Neural progenitor cell (in vitro differentiated cells): ENCODE results near the gene SLC25A18. TPM values are rescaled to one million over a fixed set of nuclear protein-coding genes. Genes with fewer than 3 reads are reported as not detected.
"Not testable (repeated sequence)": the region's sequence is repeated elsewhere in the genome, so short reads cannot be mapped to it uniquely, and the experiment has no call there.

Experiments used
- DNase-seq: peaks from one replicate; pipeline ENCODE4 v3.0.0-alpha.2; 2016; ENCODE audit warnings: low spot score
- H2AFZ ChIP-seq: fragments of 200-600 bp; sonication (generic); replicated peaks from 2 replicates; pipeline ENCODE4 v1.6.1; 2016; ENCODE audit warnings: antibody characterized with exemption
- H3F3A ChIP-seq: fragments of 200-600 bp; sonication (generic); 2 replicates; pipeline ENCODE4 v1.6.1; 2016; ENCODE audit warnings: antibody characterized with exemption, low read depth
- H3K27ac ChIP-seq: fragments of 200-600 bp; sonication (generic); 2 replicates; pipeline ENCODE4 v1.5.1; 2016; ENCODE audit warnings: mild to moderate bottlenecking
- H3K27me3 ChIP-seq: fragments of 200-600 bp; sonication (generic); 2 replicates; pipeline ENCODE4 v1.6.1; 2016; ENCODE audit warnings: mild to moderate bottlenecking, moderate library complexity
- H3K36me3 ChIP-seq: fragments of 200-600 bp; sonication (generic); 2 replicates; pipeline ENCODE4 v1.5.1; 2016
- H3K4me1 ChIP-seq: fragments of 200-600 bp; sonication (generic); 2 replicates; pipeline ENCODE4 v1.6.1; 2016; ENCODE audit warnings: mixed run types
- H3K4me2 ChIP-seq: fragments of 200-600 bp; sonication (generic); 2 replicates; pipeline ENCODE4 v1.6.1; 2016
- H3K4me3 ChIP-seq: fragments of 200-600 bp; sonication (generic); 2 replicates; pipeline ENCODE4 v1.5.1; 2016
- H3K79me2 ChIP-seq: fragments of 200-600 bp; sonication (generic); 2 replicates; pipeline ENCODE4 v1.6.1; 2016; ENCODE audit warnings: low read depth
- H3K9ac ChIP-seq: fragments of 200-600 bp; sonication (generic); 2 replicates; pipeline ENCODE4 v1.6.1; 2016
- H3K9me3 ChIP-seq: fragments of 200-600 bp; sonication (generic); 2 replicates; pipeline ENCODE4 v1.5.1; 2016; ENCODE audit warnings: low read depth
- H4K20me1 ChIP-seq: fragments of 200-600 bp; sonication (generic); 2 replicates; pipeline ENCODE4 v1.6.1; 2016; ENCODE audit warnings: low read depth
- H3K27ac Mint-ChIP-seq: 3 replicates; pipeline ENCODE4 v1.8.0; 2021; ENCODE audit warnings: mixed read lengths
- H3K27me3 Mint-ChIP-seq: 2 replicates; pipeline ENCODE4 v1.8.0; 2022; ENCODE audit warnings: low read depth, mild to moderate bottlenecking, inconsistent platforms, moderate library complexity, mixed read lengths; ENCODE audit not compliant: insufficient read depth
- H3K36me3 Mint-ChIP-seq: 3 replicates; pipeline ENCODE4 v1.8.0; 2021; ENCODE audit warnings: mixed read lengths
- H3K4me1 Mint-ChIP-seq: 3 replicates; pipeline ENCODE4 v1.8.0; 2021; ENCODE audit warnings: mixed read lengths
- H3K4me3 Mint-ChIP-seq: 3 replicates; pipeline ENCODE4 v1.8.0; 2021; ENCODE audit warnings: mild to moderate bottlenecking, moderate library complexity, mixed read lengths
- H3K9me3 Mint-ChIP-seq: 3 replicates; pipeline ENCODE4 v1.8.0; 2020; ENCODE audit warnings: mixed read lengths
- CTCF ChIP-seq: fragments of 200-600 bp; sonication (generic); IDR thresholded peaks from 2 replicates; pipeline ENCODE4 v1.5.1; 2017; ENCODE audit warnings: antibody characterized with exemption, mild to moderate bottlenecking
- EZH2 ChIP-seq: fragments of 200-600 bp; sonication (generic); IDR thresholded peaks from 2 replicates; pipeline ENCODE4 v1.6.1; 2017; ENCODE audit warnings: antibody characterized with exemption, mild to moderate bottlenecking, moderate library complexity
- EZH2phosphoT487 ChIP-seq: fragments of 200-600 bp; sonication (generic); IDR thresholded peaks from 2 replicates; pipeline ENCODE4 v1.6.1; 2017; ENCODE audit warnings: antibody characterized with exemption
- total RNA-seq: library from RNA; depleted of rRNA; stranded (reverse); fragments of >200 nt; gene quantifications from 2 replicates; pipeline ENCODE4 v1.2.3, GENCODE V29; 2015; ENCODE audit warnings: low replicate concordance

SLC25A18 gene
- total RNA-seq, 1 donor from 2014 or later = 0.88 TPM

DNA sequence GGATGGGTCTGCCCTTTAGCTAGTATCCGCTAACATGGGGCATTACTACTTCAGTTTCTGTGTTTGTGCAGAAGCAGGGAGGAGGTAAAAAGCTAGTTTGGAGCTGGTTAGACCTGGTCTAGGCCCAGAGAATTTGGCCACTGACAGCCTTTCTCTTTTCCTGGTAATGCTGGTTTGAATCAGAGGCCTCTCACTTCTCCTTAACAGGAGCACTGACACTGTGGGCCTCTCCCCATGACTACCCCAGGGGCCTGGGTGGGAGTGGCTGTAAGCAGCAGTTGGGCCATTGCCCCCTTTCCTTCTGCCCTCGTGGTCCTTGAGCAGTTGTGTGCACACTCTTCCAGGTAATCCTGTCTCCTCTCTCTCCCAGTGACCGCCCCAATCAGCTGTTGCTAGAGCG lies 8.5 kb upstream of the SLC25A18 start:
- Mint-ChIP-seq H3K4me3 (no peak overlapping the region), H3K36me3 (peaks cover 45% of the 10 kb centered on the region), H3K27me3 (peaks cover 2% of the 10 kb centered on the region), H3K9me3 (peaks cover 8% of the 10 kb centered on the region), H3K27ac (no peak overlapping the region), H3K4me1 (no peaks in the 10 kb centered on the region)
- H2AFZ ChIP-seq = no peak overlapping the region
- no peak overlapping the region for H3K9ac ChIP-seq
- no peak for TF ChIP-seq CTCF
- TF ChIP-seq EZH2 = no peak
- TF ChIP-seq EZH2phosphoT487 = no peak
- H3K9me3 ChIP-seq = no peaks in the 10 kb centered on the region
- H3K27ac ChIP-seq = no peak overlapping the region
- peaks cover 26% of the 10 kb centered on the region for H3K36me3 ChIP-seq
- H3K79me2 ChIP-seq = no peaks in the 10 kb centered on the region
- H3K4me2 ChIP-seq = no peak overlapping the region
- H4K20me1 ChIP-seq = peaks cover 7% of the 10 kb centered on the region
- no peak for DNase-seq
- no peak overlapping the region for H3K4me3 ChIP-seq
- no peaks in the 10 kb centered on the region for H3K27me3 ChIP-seq
- H3K4me1 ChIP-seq = no peaks in the 10 kb centered on the region
- peaks cover 15% of the 10 kb centered on the region for H3F3A ChIP-seq

DNA sequence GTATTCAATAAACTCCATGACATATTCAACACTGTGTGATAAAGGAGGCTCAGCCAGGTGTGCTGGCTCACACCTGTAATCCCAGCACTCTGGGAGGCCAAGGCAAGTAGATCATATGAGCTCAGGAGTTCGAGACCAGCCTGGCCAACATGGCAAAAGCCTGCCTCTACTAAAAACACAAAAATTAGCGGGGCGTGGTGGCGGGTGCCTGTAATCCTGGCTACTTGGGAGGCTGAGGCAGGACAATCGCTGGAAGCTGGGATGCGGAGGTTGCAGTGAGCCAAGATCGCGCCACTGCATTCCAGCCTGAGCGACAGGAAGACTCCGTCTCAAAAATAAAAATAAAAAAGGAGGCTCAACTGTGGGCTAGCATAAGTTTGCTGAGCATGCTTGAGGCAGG lies 4.1 kb upstream of the SLC25A18 start:
- no peak overlapping the region for H3K27ac Mint-ChIP-seq
- no peak overlapping the region for H3K4me3 ChIP-seq
- no peaks in the 10 kb centered on the region for H3K27me3 ChIP-seq
- H3K4me1 ChIP-seq = peaks cover 17% of the 10 kb centered on the region
- H3K9me3 ChIP-seq = no peaks in the 10 kb centered on the region
- no peak for DNase-seq
- no peak overlapping the region for H3K9ac ChIP-seq
- H3K9me3 Mint-ChIP-seq = peaks cover 17% of the 10 kb centered on the region
- peaks cover 31% of the 10 kb centered on the region for H3F3A ChIP-seq
- H3K4me2 ChIP-seq = no peak overlapping the region
- peaks cover 6% of the 10 kb centered on the region for H3K27me3 Mint-ChIP-seq
- H3K27ac ChIP-seq = no peak overlapping the region
- H2AFZ ChIP-seq = no peak overlapping the region
- peaks cover 30% of the 10 kb centered on the region for H3K36me3 Mint-ChIP-seq
- no peaks in the 10 kb centered on the region for H3K79me2 ChIP-seq
- peaks cover 9% of the 10 kb centered on the region for H3K36me3 ChIP-seq
- H3K4me1 Mint-ChIP-seq = peaks cover 19% of the 10 kb centered on the region
- no peak overlapping the region for H3K4me3 Mint-ChIP-seq
- TF ChIP-seq CTCF (no peak), EZH2 (no peak), EZH2phosphoT487 (no peak)
- peaks cover 4% of the 10 kb centered on the region for H4K20me1 ChIP-seq

DNA sequence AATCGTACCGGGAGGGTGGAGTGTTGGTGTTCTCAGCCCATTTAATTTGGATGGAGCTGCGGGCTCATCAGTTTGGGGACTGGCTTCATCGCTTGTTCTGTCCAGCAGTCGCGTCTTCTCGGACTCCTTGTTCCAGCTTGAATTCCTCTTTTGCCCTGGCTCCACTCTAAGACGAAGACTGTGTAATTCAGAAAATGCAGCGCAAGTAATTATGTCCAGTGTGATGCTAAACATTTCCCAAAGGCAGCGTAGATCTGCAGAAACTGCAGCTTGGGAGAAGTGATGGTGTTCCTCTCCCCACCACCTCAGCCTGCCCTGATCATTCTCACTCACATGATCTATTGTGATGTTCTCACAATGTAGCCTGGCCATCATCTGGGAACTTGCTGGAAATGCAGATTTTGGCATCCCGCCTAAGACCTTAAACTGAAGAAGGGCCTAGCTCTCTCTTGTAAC lies 666 bp downstream of the SLC25A18 start:
- Mint-ChIP-seq H3K9me3 (peaks cover 16% of the 10 kb centered on the region), H3K4me1 (peaks cover 19% of the 10 kb centered on the region), H3K27me3 (peaks cover 5% of the 10 kb centered on the region), H3K36me3 (peaks cover 15% of the 10 kb centered on the region), H3K4me3 (no peak overlapping the region), H3K27ac (no peak overlapping the region)
- Histone ChIP-seq H4K20me1 (no peaks in the 10 kb centered on the region), H3K9me3 (no peaks in the 10 kb centered on the region), H3K4me1 (peaks cover 17% of the 10 kb centered on the region), H3K27ac (peak overlapping the region; percentile 16), H3K4me2 (no peak overlapping the region), H3K9ac (no peak overlapping the region), H3K36me3 (peaks cover 1% of the 10 kb centered on the region), H3K4me3 (no peak overlapping the region), H2AFZ (no peak overlapping the region), H3K27me3 (no peaks in the 10 kb centered on the region), H3K79me2 (no peaks in the 10 kb centered on the region), H3F3A (peaks cover 25% of the 10 kb centered on the region)
- TF ChIP-seq CTCF = no peak
- no peak for TF ChIP-seq EZH2phosphoT487
- no peak for TF ChIP-seq EZH2
- DNase-seq = no peak

GRCh38 chr22:17566016-17566687 lies 2.9 kb downstream of the SLC25A18 start:
- not testable (repeated sequence) for H3K4me3 ChIP-seq, H3K36me3 ChIP-seq, H4K20me1 ChIP-seq, H3K36me3 Mint-ChIP-seq, H3K9ac ChIP-seq, H3K27me3 ChIP-seq, DNase-seq, H3K79me2 ChIP-seq, H3K4me2 ChIP-seq, H3K9me3 Mint-ChIP-seq, H3K27ac ChIP-seq, H3K9me3 ChIP-seq, H3K27ac Mint-ChIP-seq, H2AFZ ChIP-seq
- Mint-ChIP-seq H3K4me1 (peaks cover 40% of the 10 kb centered on the region), H3K4me3 (peak overlapping the region; percentile 19), H3K27me3 (peaks cover 14% of the 10 kb centered on the region)
- Histone ChIP-seq H3K4me1 (peaks cover 33% of the 10 kb centered on the region), H3F3A (peaks cover 35% of the 10 kb centered on the region)
